ENCODE results near the gene RGS5.
"Not testable (repeated sequence)": the region's sequence is repeated elsewhere in the genome, so short reads cannot be mapped to it uniquely, and the experiment has no call there.

RGS5 gene

GRCh38 chr1:163202833-163203451 is at the start of gene RGS5:
RGS5 (minus strand) TSS chr1:163202916; CDS start chr1:163202835, 81 bp downstream.
- Histone ChIP-seq H3K9ac (ENCODE audit: low read length) (no peak within 1 kb of the TSS), H3K4me3 (ENCODE audit: low read length) (no peak within 1 kb of the TSS), H4K20me1 (ENCODE audit: insufficient read depth, low read length) (no peaks in the 10 kb centered on the region), H3K9me2 (replicated peaks; ENCODE audit: insufficient read depth, low read length) (no peaks in the 10 kb centered on the region), H3K27me3 (replicated peaks; ENCODE audit: insufficient read depth, low read length) (no peaks in the 10 kb centered on the region), H3K4me1 (ENCODE audit: low read length) (no peaks in the 10 kb centered on the region), H3K27ac (ENCODE audit: low read length) (no peak within 1 kb of the TSS), H3K36me3 (replicated peaks; ENCODE audit: insufficient read depth, low read length) (no peaks in the 10 kb centered on the region), H3F3A (ENCODE audit: insufficient read depth, low read length) (no peaks in the 10 kb centered on the region), H3K4me2 (ENCODE audit: low read depth, low read length) (no peak within 1 kb of the TSS), H2AFZ (ENCODE audit: low read length) (no peak within 1 kb of the TSS), H3K9me3 (replicated peaks; ENCODE audit: insufficient read depth, low read length) (no peaks in the 10 kb centered on the region), H3K79me2 (ENCODE audit: low read length) (no peaks in the 10 kb centered on the region)
- DNase-seq, result no peak
- TF ChIP-seq EZH2 (optimal IDR thresholded peaks at IDR 0.05; ENCODE audit: low read depth, low read length) (no peak), EZH2phosphoT487 (IDR thresholded peaks at IDR 0.05; ENCODE audit: low read length) (no peak)

- H3K27ac ChIP-seq (ENCODE audit: low read length), result no peak overlapping the region
- no peaks in the 10 kb centered on the region for H3K36me3 ChIP-seq (replicated peaks; ENCODE audit: insufficient read depth, low read length)
- H3K27me3 ChIP-seq (replicated peaks; ENCODE audit: insufficient read depth, low read length), result no peaks in the 10 kb centered on the region
- no peaks in the 10 kb centered on the region for H3K4me1 ChIP-seq (ENCODE audit: low read length)
- no peak overlapping the region for H3K9ac ChIP-seq (ENCODE audit: low read length)
- no peak overlapping the region for H3K4me3 ChIP-seq (ENCODE audit: low read length)
- no peaks in the 10 kb centered on the region for H4K20me1 ChIP-seq (ENCODE audit: insufficient read depth, low read length)
- H3K79me2 ChIP-seq (ENCODE audit: low read length), result no peaks in the 10 kb centered on the region
- no peak overlapping the region for H3K4me2 ChIP-seq (ENCODE audit: low read depth, low read length)
- no peaks in the 10 kb centered on the region for H3K9me2 ChIP-seq (replicated peaks; ENCODE audit: insufficient read depth, low read length)
- H3F3A ChIP-seq (ENCODE audit: insufficient read depth, low read length), result no peaks in the 10 kb centered on the region
- H2AFZ ChIP-seq (ENCODE audit: low read length), result no peak overlapping the region
- TF ChIP-seq EZH2 (optimal IDR thresholded peaks at IDR 0.05; ENCODE audit: low read depth, low read length), result no peak
- no peak for TF ChIP-seq CTCF (IDR thresholded peaks at IDR 0.05; ENCODE audit: low read length)
- TF ChIP-seq EZH2phosphoT487 (IDR thresholded peaks at IDR 0.05; ENCODE audit: low read length), result no peak
- no peak for DNase-seq
- H3K9me3 ChIP-seq (replicated peaks; ENCODE audit: insufficient read depth, low read length), result no peaks in the 10 kb centered on the region
Observed at GRCh38 chr1:163250382-163250974, 47.8 kb upstream of the RGS5 start.

- no peak overlapping the region for H3K4me2 ChIP-seq (ENCODE audit: low read depth, low read length)
- H3K4me3 ChIP-seq (ENCODE audit: low read length), result no peak overlapping the region
- H3K4me1 ChIP-seq (ENCODE audit: low read length), result no peaks in the 10 kb centered on the region
- H4K20me1 ChIP-seq (ENCODE audit: insufficient read depth, low read length), result no peaks in the 10 kb centered on the region
- TF ChIP-seq CTCF (IDR thresholded peaks at IDR 0.05; ENCODE audit: low read length) (no peak), EZH2phosphoT487 (IDR thresholded peaks at IDR 0.05; ENCODE audit: low read length) (no peak), EZH2 (optimal IDR thresholded peaks at IDR 0.05; ENCODE audit: low read depth, low read length) (no peak)
- no peaks in the 10 kb centered on the region for H3K27me3 ChIP-seq (replicated peaks; ENCODE audit: insufficient read depth, low read length)
- no peaks in the 10 kb centered on the region for H3K79me2 ChIP-seq (ENCODE audit: low read length)
- H3F3A ChIP-seq (ENCODE audit: insufficient read depth, low read length), result no peaks in the 10 kb centered on the region
- H3K9me3 ChIP-seq (replicated peaks; ENCODE audit: insufficient read depth, low read length), result no peaks in the 10 kb centered on the region
- H3K9ac ChIP-seq (ENCODE audit: low read length), result no peak overlapping the region
- no peak overlapping the region for H3K27ac ChIP-seq (ENCODE audit: low read length)
- no peaks in the 10 kb centered on the region for H3K36me3 ChIP-seq (replicated peaks; ENCODE audit: insufficient read depth, low read length)
- no peaks in the 10 kb centered on the region for H3K9me2 ChIP-seq (replicated peaks; ENCODE audit: insufficient read depth, low read length)
- DNase-seq, result no peak
- no peak overlapping the region for H2AFZ ChIP-seq (ENCODE audit: low read length)
Observed at GRCh38 chr1:163248064-163248463, 45.3 kb upstream of the RGS5 start.

- not testable (repeated sequence) for H3K79me2 ChIP-seq (ENCODE audit: low read length); H3K9me2 ChIP-seq (replicated peaks; ENCODE audit: insufficient read depth, low read length); H3K27me3 ChIP-seq (replicated peaks; ENCODE audit: insufficient read depth, low read length); H3K36me3 ChIP-seq (replicated peaks; ENCODE audit: insufficient read depth, low read length); H3K4me1 ChIP-seq (ENCODE audit: low read length); H2AFZ ChIP-seq (ENCODE audit: low read length); H3K27ac ChIP-seq (ENCODE audit: low read length); DNase-seq; H3K9ac ChIP-seq (ENCODE audit: low read length); H3K4me3 ChIP-seq (ENCODE audit: low read length); H3K9me3 ChIP-seq (replicated peaks; ENCODE audit: insufficient read depth, low read length); H3K4me2 ChIP-seq (ENCODE audit: low read depth, low read length); H4K20me1 ChIP-seq (ENCODE audit: insufficient read depth, low read length); H3F3A ChIP-seq (ENCODE audit: insufficient read depth, low read length)
Observed at GRCh38 chr1:163244648-163245047, 41.9 kb upstream of the RGS5 start.
